Ascending aorta (tissue), 2 donors: Measurements from ENCODE around the gene PTH2R. TPM values are rescaled to one million over a fixed set of nuclear protein-coding genes. Genes with fewer than 3 reads are reported as not detected.
A peak's percentile ranks its signal among the peaks of the same experiment; 100 is the strongest.
"Not testable (repeated sequence)": the region's sequence is repeated elsewhere in the genome, so short reads cannot be mapped to it uniquely, and the experiment has no call there.

Experiments used
- DNase-seq, 2 donors: peaks; one replicate each; pipeline ENCODE4 v3.0.0-alpha.2; 2019; ENCODE audit warnings: low spot score in 2 of 2
- H3K27ac ChIP-seq, 2 donors: fragments of 200-600 bp; sonication (generic); one replicate each; pipeline ENCODE4 v1.5.1; 2016 to 2017; ENCODE audit warnings: mild to moderate bottlenecking in 1 of 2
- H3K27me3 ChIP-seq: fragments of 200-600 bp; sonication (generic); one replicate; pipeline ENCODE4 v1.5.1; 2017
- H3K36me3 ChIP-seq, 2 donors: fragments of 200-600 bp; sonication (generic); one replicate each; pipeline ENCODE4 v1.5.1; 2016
- H3K4me1 ChIP-seq, 2 donors: fragments of 200-600 bp; sonication (generic); one replicate each; pipeline ENCODE4 v1.5.1; 2016 to 2017; ENCODE audit warnings: mild to moderate bottlenecking in 1 of 2
- H3K4me3 ChIP-seq, 2 donors: fragments of 200-600 bp; sonication (generic); one replicate each; pipeline ENCODE4 v1.5.1; 2016 to 2017; ENCODE audit warnings: mild to moderate bottlenecking in 1 of 2
- H3K9me3 ChIP-seq, 2 donors: fragments of 200-600 bp; sonication (generic); one replicate each; pipeline ENCODE4 v1.5.1; 2016
- CTCF ChIP-seq, 3 experiments: fragments of 200-600 bp in 2 of 3; fragments of 450-650 bp in 1 of 3; sonication (generic) in 2 of 3; IDR thresholded peaks; one replicate each; pipeline ENCODE4 v1.5.1; 2016 to 2019; ENCODE audit warnings: antibody characterized with exemption in 3 of 3, mild to moderate bottlenecking in 1 of 3, moderate library complexity in 1 of 3
- intact Hi-C: fragments of 100-400 bp; cut with DNase I; formaldehyde crosslinking; loops from one replicate; pipeline ENCODE4 v1.15.1; 2023
- total RNA-seq: library from RNA; depleted of rRNA; stranded (reverse); fragments of >200 nt; gene quantifications from one replicate; pipeline ENCODE4 v1.1.0, GENCODE V29; 2016

The PTH2R gene
- total RNA-seq, 1 donor from 2014 or later, result not detected

GRCh38 chr2:208370881-208371633, 35.5 kb upstream of the PTH2R start:
- intact Hi-C loops, result no loop called here
- H3K36me3 ChIP-seq, result no peaks in the 10 kb centered on the region
- DNase-seq, result no peak
- no peak for TF ChIP-seq CTCF (IDR thresholded peaks at IDR 0.05)
- H3K4me1 ChIP-seq, result no peaks in the 10 kb centered on the region
- no peak overlapping the region for H3K27ac ChIP-seq
- H3K27me3 ChIP-seq, result no peaks in the 10 kb centered on the region
- H3K9me3 ChIP-seq, result no peaks in the 10 kb centered on the region
- no peak overlapping the region for H3K4me3 ChIP-seq

GRCh38 chr2:208371634-208371935, 35.0 kb upstream of the PTH2R start:
- H3K36me3 ChIP-seq, result no peaks in the 10 kb centered on the region
- H3K4me3 ChIP-seq, result no peak overlapping the region
- H3K9me3 ChIP-seq, result no peaks in the 10 kb centered on the region
- no peak overlapping the region for H3K27ac ChIP-seq
- intact Hi-C loops, result no loop called here
- no peak for TF ChIP-seq CTCF (IDR thresholded peaks at IDR 0.05)
- no peaks in the 10 kb centered on the region for H3K4me1 ChIP-seq
- H3K27me3 ChIP-seq, result no peaks in the 10 kb centered on the region
- no peak for DNase-seq

- intact Hi-C loops, result no loop called here
- peak; percentile 53 to 80 (median 73) for TF ChIP-seq CTCF (IDR thresholded peaks at IDR 0.05)
- Histone ChIP-seq H3K36me3 (no peaks in the 10 kb centered on the region), H3K4me1 (no peaks in the 10 kb centered on the region), H3K4me3 (no peak overlapping the region), H3K9me3 (no peaks in the 10 kb centered on the region), H3K27ac (no peak overlapping the region), H3K27me3 (no peaks in the 10 kb centered on the region)
- no peak for DNase-seq
Measured at GRCh38 chr2:208373460-208374089, 33.0 kb upstream of the PTH2R start.

GRCh38 chr2:208375491-208376068, 31.0 kb upstream of the PTH2R start:
- no peak for DNase-seq
- no peak for TF ChIP-seq CTCF (IDR thresholded peaks at IDR 0.05)
- H3K36me3 ChIP-seq, result no peaks in the 10 kb centered on the region
- no peaks in the 10 kb centered on the region for H3K4me1 ChIP-seq
- no peaks in the 10 kb centered on the region for H3K9me3 ChIP-seq
- intact Hi-C loops, result no loop called here
- no peak overlapping the region for H3K27ac ChIP-seq
- H3K27me3 ChIP-seq, result no peaks in the 10 kb centered on the region
- no peak overlapping the region for H3K4me3 ChIP-seq

GRCh38 chr2:208377344-208377860, 29.2 kb upstream of the PTH2R start:
- DNase-seq, H3K27ac ChIP-seq, H3K36me3 ChIP-seq, H3K4me3 ChIP-seq, H3K4me1 ChIP-seq, H3K27me3 ChIP-seq, intact Hi-C loops, H3K9me3 ChIP-seq: not testable (repeated sequence)

GRCh38 chr2:208379192-208379591, 27.4 kb upstream of the PTH2R start:
- Histone ChIP-seq H3K27me3 (no peaks in the 10 kb centered on the region), H3K27ac (no peak overlapping the region), H3K4me3 (no peak overlapping the region), H3K36me3 (no peaks in the 10 kb centered on the region), H3K4me1 (no peaks in the 10 kb centered on the region), H3K9me3 (no peaks in the 10 kb centered on the region)
- no peak for DNase-seq
- no peak for TF ChIP-seq CTCF (IDR thresholded peaks at IDR 0.05)
- intact Hi-C loops, result no loop called here
